A172 (cell line): ENCODE measurements around the gene C1QL4. TPM values are rescaled to one million over a fixed set of nuclear protein-coding genes. Genes with fewer than 3 reads are reported as not detected.
A peak's percentile ranks its signal among the peaks of the same experiment; 100 is the strongest.
"Not testable (repeated sequence)": the region's sequence is repeated elsewhere in the genome, so short reads cannot be mapped to it uniquely, and the experiment has no call there.

Source experiments
- DNase-seq: peaks from one replicate; pipeline ENCODE4 v3.0.0-alpha.2; 2015; ENCODE audit warnings: low spot score
- total RNA-seq: library from RNA; depleted of rRNA; stranded (reverse); fragments of >200 nt; shearing (Covaris generic); gene quantifications from 2 replicates; pipeline ENCODE4 v1.2.3, GENCODE V29; 2014

The C1QL4 gene
- total RNA-seq, 1 experiment from 2014 or later, result 2.3 TPM

DNA sequence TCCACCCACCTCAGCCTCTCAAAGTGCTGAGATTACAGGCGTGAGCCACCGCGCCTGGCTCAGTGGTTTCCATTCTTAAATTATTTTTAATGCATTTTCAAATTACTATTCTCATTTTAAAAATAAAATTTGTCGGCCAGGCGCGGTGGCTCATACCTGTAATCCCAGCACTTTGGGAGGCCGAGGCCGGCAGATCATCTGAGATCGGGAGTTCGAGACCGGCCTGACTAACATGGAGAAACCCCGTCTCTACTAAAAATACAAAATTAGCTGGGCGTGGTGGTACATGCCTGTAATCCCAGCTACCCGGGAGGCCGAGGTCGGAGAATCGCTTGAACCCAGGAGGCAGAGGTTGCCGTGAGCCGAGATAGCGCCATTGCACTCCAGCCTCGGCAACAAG lies 3.2 kb downstream of the C1QL4 start:
- DNase-seq, result not testable (repeated sequence)

DNA sequence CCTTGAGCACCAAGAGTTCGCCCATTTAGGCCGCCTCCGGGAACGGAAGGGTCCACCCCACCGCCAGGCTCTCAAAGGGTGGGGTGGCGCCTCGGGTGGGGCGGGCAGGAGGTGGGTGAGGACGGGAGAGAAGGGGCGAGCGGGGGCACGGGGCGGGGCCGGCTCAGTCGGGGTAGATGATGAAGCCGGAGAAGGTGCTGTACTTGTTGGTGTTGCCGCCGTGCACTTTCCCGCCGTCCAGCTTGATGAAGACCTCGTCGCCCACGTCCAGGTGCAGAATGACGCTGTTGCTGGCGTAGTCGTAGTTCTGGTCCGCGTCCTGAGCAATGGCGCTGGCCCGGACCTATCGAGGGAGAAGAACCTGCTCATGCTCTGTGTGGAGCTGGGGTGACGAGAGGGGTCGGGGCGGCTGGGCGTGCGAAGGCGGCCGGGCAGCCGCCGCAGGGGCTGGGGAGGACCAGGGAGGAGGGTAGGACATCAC lies 4.1 kb downstream of the C1QL4 start:
- no peak for DNase-seq

DNA sequence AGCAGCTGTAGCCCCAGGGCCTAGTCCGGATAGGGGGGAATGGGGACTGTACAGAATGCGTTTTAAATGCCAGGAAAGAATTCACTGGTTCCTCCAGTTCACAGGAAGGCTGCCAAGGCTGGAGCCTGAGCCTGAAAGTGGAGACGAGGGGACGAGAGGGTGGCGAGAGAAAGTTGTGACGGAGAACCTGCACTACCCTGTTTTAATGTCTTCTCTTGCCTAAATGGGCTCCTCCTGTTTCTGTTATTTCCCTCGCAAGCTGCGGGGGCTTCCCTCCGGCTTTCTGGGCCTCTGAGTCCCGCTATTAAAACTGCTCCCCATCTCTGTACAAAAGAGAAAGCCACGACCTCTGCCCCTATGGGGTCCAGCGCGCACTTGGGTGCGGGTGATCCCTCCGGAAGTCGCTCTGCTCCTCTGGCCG lies 4.5 kb downstream of the C1QL4 start:
- DNase-seq, result no peak

DNA sequence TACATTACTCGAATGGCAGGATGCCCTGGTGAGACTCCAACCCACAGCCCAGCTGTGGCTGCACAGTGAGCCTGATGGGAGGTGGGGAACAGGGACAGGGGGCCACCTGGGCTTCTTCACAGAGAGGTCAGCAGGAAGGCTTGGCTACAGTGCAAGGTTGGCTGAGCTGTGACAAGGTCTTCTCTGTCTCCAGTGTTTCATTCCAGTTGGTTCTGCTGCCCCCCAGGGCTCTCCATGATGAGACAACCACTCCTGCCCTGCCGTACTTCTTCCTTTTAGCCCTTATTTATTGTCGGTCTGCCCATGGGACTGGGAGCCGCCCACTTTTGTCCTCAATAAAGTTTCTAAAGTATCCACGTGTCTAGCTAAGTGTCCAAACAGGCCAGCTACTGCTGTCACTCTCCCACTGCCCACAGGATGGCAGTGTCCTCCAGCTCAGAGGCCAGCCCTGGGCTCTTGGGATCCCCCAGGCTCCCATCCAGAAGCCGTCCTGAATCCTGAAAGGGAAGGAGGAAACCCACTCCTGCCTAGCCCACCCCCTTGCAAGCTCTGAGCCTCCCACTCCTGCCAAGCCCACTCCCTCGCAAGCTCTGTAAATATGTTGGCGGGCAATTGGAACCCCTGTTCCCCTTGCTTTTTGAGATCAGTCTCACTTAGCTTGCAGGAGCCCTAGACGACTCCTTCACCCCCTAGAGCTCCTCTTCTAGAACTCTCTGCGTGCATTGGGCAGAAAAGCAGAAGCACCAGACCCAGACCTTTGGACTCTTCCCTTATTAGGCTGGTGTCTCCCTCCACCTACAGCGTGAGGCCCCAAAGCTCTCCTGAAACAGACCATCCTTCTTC lies 5.4 kb downstream of the C1QL4 start:
- peak; percentile 71 for DNase-seq

DNA sequence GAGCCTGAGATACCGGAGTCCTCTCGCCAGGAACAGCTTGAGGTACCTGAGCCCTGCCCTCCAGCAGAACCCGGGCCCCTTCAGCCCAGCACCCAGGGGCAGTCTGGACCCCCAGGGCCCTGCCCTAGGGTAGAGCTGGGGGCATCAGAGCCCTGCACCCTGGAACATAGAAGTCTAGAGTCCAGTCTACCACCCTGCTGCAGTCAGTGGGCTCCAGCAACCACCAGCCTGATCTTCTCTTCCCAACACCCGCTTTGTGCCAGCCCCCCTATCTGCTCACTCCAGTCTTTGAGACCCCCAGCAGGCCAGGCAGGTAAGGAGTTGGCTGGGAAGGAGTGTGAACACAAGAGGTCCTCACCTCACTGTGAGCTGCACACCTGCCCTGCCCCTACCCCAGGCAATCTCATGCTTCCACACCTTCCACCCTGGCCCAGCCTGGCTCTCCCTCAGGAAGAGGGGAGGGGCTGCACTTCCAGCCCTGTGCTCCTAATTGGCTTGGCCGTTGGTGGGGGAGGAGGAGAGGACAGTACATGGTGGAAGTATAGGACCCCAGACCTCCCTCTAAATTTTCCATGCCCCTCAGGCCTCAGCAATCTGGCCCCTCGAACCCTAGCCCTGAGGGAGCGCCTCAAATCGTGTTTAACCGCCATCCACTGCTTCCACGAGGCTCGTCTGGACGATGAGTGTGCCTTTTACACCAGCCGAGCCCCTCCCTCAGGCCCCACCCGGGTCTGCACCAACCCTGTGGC lies 6.2 kb downstream of the C1QL4 start:
- DNase-seq, result no peak

DNA sequence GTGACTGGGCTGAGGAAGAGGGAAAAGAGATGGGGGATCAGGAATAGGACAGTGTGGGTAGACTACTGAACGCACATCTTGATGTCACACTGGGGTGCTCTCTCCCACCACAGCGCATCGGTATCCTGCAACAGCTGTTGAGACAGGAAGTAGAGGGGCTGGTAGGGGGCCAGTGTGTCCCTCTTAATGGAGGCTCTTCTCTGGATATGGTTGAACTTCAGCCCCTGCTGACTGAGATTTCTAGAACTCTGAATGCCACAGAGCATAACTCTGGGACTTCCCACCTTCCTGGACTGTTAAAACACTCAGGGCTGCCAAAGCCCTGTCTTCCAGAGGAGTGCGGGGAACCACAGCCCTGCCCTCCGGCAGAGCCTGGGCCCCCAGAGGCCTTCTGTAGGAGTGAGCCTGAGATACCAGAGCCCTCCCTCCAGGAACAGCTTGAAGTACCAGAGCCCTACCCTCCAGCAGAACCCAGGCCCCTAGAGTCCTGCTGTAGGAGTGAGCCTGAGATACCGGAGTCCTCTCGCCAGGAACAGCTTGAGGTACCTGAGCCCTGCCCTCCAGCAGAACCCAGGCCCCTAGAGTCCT lies 6.9 kb downstream of the C1QL4 start:
- DNase-seq, result no peak

DNA sequence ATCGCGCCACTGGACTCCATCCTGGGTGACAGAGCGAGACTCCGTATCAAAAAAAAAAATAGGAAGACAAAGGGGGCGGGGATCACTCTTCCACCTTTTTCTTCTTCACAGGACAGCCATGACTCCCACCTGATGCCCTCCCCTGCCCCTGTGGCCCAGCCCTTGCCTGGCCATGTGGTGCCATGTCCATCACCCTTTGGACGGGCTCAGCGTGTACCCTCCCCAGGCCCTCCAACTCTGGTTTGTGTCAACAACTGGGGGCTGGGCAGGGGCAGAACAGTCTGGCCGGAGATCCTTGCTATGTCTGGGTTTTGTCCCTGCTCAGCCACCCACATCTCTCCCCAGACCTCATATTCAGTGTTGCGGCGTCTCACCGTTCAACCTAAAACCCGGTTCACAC lies 8.2 kb downstream of the C1QL4 start:
- DNase-seq, result no peak

DNA sequence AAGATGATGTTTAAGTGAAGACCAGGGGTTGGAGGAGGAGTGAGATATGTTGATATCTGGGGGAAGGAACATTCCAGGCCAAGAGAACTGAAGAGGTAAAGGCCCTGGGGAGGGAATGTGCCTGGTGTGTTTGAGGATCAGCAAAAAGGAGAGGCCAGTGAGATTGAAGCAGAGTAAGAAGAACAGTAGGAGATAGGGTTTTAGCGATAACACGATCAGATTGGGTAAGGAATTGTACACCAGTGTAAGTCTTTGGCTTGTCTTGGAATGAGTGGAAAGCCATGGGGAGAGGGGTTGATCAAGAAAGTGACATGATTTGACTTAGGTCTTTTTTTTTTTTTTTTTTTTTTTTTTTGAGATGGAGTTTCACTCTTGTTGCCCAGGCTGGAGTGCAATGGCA lies 9.1 kb downstream of the C1QL4 start:
- DNase-seq, result no peak

DNA sequence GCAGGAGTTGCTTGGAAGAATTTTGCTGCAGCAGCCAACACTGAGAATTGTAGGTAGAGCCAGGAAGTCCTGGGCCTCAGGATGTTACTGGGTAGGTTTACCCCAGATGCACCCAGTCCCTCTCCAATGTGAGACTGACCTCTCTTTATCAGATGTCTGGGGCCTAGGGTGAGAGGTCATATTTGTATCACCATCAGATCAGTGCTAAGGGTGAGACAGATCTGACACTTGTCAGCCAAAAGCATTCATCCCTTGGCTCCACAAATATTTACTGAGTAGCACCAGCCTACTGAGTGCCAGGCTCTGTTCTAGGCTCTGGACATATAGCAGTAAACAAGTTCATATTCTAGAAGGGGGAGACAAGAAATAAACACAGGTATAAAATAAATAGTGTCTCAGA lies 9.6 kb downstream of the C1QL4 start:
- no peak for DNase-seq

DNA sequence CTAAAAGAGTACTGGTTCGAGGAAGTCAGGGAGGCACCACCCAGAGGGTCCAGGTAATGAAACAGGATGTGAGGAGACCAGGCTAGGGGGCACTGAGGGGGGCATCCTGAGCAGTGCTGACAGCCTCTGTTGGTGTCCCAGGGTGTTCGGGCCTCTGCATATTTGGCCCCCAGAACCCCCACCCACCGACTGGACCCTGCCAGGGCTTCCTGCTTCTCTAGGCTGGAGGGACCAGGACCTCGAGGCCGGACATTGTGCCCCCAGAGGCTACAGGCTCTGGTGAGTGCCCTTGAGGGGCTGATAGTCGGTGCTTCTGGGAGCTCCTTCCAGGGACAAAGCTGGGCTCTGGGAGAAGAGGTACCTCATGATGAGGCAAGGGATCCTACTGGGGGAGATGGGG lies 11.4 kb downstream of the C1QL4 start:
- DNase-seq, result no peak

DNA sequence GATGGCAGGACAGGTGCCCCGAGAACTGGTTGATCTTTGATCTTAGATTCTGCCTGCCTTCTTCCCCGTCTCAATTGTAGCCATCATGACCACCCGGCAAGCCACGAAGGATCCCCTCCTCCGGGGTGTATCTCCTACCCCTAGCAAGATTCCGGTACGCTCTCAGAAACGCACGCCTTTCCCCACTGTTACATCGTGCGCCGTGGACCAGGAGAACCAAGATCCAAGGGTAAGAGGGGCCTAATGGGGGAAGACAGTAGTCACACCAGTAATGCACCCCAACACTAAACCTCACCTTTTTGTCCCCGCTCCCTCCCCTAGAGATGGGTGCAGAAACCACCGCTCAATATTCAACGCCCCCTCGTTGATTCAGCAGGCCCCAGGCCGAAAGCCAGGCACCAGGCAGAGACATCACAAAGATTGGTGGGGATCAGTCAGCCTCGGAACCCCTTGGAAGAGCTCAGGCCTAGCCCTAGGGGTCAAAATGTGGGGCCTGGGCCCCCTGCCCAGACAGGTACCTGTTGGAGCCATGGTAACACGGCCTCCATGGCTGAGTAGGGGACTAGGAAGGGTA lies 13.4 kb downstream of the C1QL4 start:
- DNase-seq, result no peak

DNA sequence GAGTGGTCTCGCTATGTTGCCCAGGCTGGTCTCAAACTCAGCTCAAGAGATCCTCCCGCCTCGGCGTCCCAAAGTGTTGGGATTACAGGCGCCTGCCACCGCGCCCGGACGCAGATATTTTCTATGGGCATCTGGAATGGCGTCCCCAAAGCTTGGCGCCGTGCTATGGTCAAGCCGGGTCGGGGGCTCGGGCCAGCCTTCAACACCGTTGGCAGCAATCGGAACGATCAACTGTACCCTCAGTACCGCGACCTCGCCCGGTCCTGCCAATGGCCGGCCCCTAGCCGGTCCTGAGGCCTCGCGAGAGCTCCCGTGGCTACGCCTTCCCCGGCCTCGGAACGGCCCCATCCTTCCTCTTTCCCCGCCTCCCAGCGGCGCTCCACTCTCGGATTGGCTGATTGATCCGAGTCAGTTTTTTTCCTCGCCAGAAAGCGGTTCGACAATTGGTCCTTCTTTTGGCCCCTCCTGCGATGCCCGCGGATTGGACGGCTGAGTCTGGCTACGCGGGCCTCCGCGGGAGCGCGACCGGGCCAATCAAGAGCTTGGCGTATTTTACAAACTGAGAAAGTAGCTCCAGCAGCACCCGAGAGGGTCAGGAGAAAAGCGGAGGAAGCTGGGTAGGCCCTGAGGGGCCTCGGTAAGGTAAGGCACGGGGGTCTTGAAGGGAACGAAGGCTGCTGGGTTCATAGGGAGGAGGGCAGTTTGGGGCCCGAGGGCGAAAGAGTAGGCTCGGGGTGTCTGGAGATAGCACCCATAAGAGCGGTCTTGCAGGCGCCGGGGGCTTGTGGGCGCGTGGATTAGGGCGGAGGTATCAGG lies 14.1 kb downstream of the C1QL4 start, which contains the start of gene TROAP:
TROAP (plus strand) TSS at position 548 of the 816 bp plus-strand sequence. CDS start 354 bp downstream, outside the sequence.
- DNase-seq, result peak; percentile 95

DNA sequence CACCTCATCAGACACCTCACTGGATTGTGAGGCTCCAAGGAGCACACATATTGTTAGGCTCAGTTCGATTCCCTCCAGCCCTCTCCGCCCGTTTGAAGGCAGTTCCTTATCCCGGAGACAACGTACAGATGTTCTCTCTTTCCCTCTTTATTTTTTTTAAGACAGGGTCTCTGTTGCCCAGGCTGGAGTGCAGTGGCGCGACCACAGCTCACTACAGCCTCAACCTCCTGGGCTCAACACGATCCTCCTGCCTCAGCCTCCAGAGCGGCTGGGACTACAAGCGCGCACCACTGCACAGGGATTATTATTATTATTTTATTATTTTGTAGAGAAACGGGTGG lies 14.7 kb downstream of the C1QL4 start:
- DNase-seq, result no peak

DNA sequence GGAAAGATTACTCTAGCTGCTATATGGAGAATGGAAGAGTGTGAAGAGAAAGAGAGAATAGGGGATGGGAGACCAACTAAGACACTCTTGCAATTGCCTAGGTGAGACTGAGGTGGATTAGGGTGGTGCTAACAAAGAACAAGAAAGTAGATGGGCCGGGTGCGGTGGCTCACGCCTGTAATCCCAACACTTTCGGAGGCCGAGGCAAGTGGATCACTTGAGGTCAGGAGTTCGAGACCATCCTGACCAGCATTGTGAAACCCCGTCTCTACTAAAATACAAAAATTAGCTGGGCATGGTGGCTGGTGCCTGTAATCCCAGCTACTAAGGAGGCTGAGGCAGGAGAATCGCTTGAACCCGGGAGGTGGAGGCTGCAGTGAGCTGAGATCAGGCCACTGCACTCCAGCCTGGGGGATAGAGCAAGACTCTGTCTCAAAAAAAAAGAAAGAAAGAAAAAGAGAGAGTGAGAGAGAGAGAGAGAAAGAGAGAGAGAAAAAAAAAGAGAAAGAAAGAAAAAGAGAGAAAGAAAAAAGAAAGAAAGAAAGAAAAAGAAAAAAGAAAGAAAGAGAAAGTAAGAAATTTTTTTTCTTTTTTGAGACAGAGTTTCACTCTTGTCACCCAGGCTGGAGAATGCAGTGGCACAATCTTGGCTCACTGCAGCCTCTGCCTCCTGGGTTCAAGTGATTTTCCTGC lies 16.4 kb downstream of the C1QL4 start:
- not testable (repeated sequence) for DNase-seq

DNA sequence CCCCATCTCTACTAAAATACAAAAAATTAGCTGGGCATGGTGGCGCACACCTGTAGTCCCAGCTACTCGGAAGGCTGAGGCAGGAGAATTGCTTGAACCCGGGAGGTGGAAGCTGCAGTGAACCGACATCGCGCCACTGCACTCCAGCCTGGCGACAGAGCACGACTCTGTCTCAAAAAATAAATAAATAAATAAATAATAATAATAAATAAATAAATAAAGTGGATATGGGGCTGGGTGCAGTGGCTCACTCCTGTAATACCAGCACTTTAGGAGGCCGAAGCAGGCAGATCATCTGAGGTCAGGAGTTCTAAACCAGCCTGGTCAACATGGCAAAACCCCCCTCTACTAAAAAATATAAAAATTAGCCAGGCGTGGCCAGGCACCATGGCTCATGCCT lies 19.9 kb downstream of the C1QL4 start:
- DNase-seq, result not testable (repeated sequence)

DNA sequence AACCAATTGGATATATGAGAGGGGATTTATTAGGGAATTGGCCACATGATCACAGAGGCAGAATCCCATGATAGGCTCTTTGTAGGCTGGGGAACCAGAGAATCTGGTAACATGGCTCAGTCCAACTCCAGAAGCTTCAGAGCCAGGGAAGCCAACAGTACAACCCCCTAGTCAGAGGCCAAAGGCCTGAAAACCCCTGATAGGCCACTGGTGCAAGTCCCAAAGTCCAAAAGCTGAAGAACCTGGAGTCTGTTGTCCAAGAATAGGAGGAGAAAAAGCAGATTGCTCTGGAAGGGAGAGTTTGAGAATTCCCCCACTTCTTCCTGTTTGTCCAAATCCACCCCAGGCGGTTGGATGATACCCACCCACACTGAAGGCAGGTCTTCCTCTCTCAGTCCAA lies 22.2 kb downstream of the C1QL4 start:
- DNase-seq, result no peak

DNA sequence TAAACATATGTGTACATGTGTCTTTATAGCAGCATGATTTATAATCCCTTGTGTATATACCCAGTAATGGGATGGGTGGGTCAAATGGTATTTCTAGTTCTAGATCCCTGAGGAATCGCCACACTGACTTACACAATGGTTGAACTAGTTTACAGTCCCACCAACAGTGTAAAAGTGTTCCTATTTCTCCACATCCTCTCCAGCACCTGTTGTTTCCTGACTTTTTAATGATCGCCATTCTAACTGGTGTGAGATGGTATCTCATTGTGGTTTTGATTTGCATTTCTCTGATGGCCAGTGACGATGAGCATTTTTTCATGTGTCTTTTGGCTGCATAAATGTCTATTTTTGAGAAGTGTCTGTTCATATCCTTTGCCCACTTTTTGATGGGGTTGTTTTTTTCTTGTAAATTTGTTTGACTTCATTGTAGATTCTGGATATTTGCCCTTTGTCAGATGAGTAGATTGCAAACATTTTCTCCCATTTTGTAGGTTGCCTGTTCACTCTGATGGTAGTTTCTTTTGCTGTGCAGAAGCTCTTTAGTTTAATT lies 26.5 kb downstream of the C1QL4 start:
- not testable (repeated sequence) for DNase-seq

DNA sequence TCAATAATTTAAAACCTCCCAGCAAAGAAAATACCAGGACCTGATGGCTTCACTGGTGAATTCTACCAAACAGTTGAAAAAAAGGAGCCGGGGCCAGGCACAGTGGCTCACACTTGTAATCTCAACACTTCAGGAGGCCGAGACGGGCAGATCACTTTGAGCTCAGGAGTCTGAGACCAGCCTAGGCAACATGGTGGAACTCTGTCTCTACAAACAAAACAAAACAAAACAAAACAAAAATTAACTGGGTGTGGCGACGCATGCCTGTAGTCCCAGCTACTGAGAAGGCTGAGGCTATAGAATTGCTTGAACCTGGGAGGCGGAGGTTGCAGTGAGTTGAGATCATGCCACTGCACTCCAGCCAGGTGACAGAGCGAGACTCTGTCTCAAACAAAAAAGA lies 27.6 kb downstream of the C1QL4 start:
- DNase-seq, result no peak

DNA sequence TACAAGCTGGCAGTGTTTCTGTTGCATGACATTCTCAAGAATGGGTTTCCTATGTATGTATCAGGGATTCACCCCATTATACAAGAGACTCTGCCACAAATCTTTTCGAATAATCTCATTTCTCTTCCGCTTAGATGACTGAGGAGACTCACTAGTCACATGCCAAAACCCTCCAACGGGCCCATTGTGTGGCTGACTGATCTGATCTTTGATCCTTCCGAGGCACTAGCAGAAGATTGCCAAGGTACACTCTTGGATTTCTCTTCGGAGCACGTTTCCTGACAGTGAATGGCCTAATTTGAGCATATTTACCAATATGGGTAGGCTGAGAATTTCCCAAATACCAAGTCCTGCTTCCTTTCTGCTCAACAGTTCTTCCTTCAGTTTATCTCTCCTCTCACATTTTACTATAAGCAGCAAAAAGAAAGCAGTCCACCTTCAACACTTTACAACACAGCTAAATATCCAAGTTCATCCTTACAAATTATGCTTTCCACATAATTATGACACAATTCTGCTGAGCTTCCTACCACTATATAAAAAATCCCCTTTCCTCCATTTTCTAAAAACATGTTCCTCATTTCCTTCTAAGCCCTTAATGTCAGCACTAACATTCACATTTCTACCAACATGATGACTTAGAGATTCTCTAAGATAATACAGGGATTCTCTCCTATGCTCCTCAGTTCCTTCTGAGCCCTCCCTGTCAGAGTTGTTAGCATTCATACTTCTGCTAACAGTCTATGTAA lies 31.1 kb downstream of the C1QL4 start:
- DNase-seq, result no peak

DNA sequence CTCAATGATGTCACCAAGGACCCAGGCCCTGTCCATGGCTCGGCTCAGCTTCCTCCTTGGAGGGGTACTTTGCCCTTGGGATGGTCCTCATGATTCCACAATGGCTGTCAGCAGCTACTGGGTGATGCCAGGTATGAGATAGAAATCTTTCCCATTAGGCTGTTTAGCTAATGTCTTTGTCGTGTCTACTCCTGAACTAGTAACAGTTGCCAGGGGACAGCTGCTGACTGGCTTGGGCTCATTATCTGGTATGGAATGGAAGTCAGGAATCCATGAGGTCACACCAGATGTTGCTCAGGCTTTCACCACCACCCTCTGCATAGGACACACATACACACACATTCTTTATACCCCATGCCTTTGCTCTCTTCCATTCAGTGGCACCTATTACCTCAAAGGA lies 32.8 kb downstream of the C1QL4 start:
- DNase-seq, result no peak
